Activated CD4-positive, alpha-beta T cell treated with anti-CD3 and anti-CD28 coated beads, Interleukin-2, amount 50 U/mL, for 16 hours (primary cell): ENCODE data around the gene EMD.
A peak's percentile ranks its signal among the peaks of the same experiment; 100 is the strongest.

Experiments
- DNase-seq: peaks from one replicate; pipeline ENCODE4 v3.0.0-alpha.2; 2020

EMD gene

GRCh38 chrX:154426916-154427770, 48.0 kb downstream of the EMD start:
- DNase-seq: no peak

GRCh38 chrX:154428176-154429171, 49.4 kb downstream of the EMD start, which contains the start of gene ATP6AP1:
Gene ATP6AP1, plus strand, starts transcription at chrX:154428677. Its CDS starts 16 bp downstream, at chrX:154428693.
- peak; percentile 94 for DNase-seq

GRCh38 chrX:154429711-154430110, 50.6 kb downstream of the EMD start:
- DNase-seq: no peak

GRCh38 chrX:154430479-154430878, 51.4 kb downstream of the EMD start:
- no peak for DNase-seq

GRCh38 chrX:154430916-154431315, 51.8 kb downstream of the EMD start:
- DNase-seq: no peak
